Aorta (tissue), 5 donors: ENCODE measurements around the gene PDP2. TPM values are rescaled to one million over a fixed set of nuclear protein-coding genes. Genes with fewer than 3 reads are reported as not detected.
"Not testable (repeated sequence)": the region's sequence is repeated elsewhere in the genome, so short reads cannot be mapped to it uniquely, and the experiment has no call there.

Experiments used
- ATAC-seq: fragments of 200-7000 bp; cut with Tn5 transposase; one replicate; pipeline ENCODE4 v1.9.1; 2022; ENCODE audit warnings: moderate library complexity; ENCODE audit not compliant: low FRiP score
- DNase-seq, 2 donors: peaks; one replicate each; pipeline ENCODE4 v3.0.0-alpha.2; 2020
- H3K27ac ChIP-seq, 2 donors: one replicate each; pipeline ENCODE4 v1.5.1; 2013; ENCODE audit warnings: low read length in 2 of 2, mild to moderate bottlenecking in 2 of 2, moderate library complexity in 2 of 2, control low read depth in 1 of 2, inconsistent platforms in 1 of 2, low read depth in 1 of 2
- H3K27me3 ChIP-seq, 2 donors: one replicate each; pipeline ENCODE4 v1.6.1; 2013; ENCODE audit warnings: control low read depth in 1 of 2, low read length in 1 of 2, mild to moderate bottlenecking in 1 of 2, moderate library complexity in 1 of 2; ENCODE audit not compliant: insufficient read depth in 2 of 2, control insufficient read depth in 1 of 2
- H3K36me3 ChIP-seq, 2 donors: one replicate each; pipeline ENCODE4 v1.6.1; 2013; ENCODE audit warnings: control low read depth in 1 of 2, low read length in 1 of 2, mild to moderate bottlenecking in 1 of 2; ENCODE audit not compliant: insufficient read depth in 2 of 2, control insufficient read depth in 1 of 2
- H3K4me1 ChIP-seq, 2 donors: one replicate each; pipeline ENCODE4 v1.6.1; 2013; ENCODE audit warnings: low read length in 2 of 2, control low read depth in 1 of 2, mild to moderate bottlenecking in 1 of 2, moderate library complexity in 1 of 2; ENCODE audit not compliant: insufficient read depth in 2 of 2, control insufficient read depth in 1 of 2
- H3K4me3 ChIP-seq, 2 donors: one replicate each; pipeline ENCODE4 v1.5.1; 2013; ENCODE audit warnings: low read length in 2 of 2, control low read depth in 1 of 2, mild to moderate bottlenecking in 1 of 2
- H3K9me3 ChIP-seq: one replicate; pipeline ENCODE4 v1.6.1; 2013; ENCODE audit warnings: mild to moderate bottlenecking, low read length; ENCODE audit not compliant: control insufficient read depth
- WGBS, 2 donors: extraction: QIAGEN DNeasy Blood & Tissue Kit; methylation state at CpG; one replicate each; pipeline ENCODE4 v1.1.7; 2013; 5-methylcytosine and 5-hydroxymethylcytosine counted together
- intact Hi-C, 2 donors: fragments of 100-400 bp; cut with DNase I; formaldehyde crosslinking; loops; one replicate each; pipeline versions ENCODE4 v1.14.2 to v1.15.0; 2022
- polyA plus RNA-seq, 2 donors: library from polyadenylated mRNA; stranded (reverse); fragments of 200-250 nt; gene quantifications; one replicate each; pipeline ENCODE4 v1.2.3, GENCODE V29; 2013
- total RNA-seq, 2 donors: library from RNA; stranded (reverse); fragmentation: NEBNext Ultra II Directional; extraction: Animal tissue kit (Norgen Biotek cat#: 25700); gene quantifications; one replicate each; pipeline ENCODE4 v1.2.1, GENCODE V29; 2021
- donor health status: healthy with polysubstance abuse.
- donor health status: Bipolar disorder and iron deficiency.
- donor health status: DM: no; HTN: no; CAD: no.
- donor health status: DM: no; HTN: no; CAD: no.
- donor health status: DM: yes; HTN: yes; CAD: no.

Gene PDP2
- total and polyA plus RNA-seq, 4 donors, result 2.1 to 10.9 (median 5.7) TPM

DNA sequence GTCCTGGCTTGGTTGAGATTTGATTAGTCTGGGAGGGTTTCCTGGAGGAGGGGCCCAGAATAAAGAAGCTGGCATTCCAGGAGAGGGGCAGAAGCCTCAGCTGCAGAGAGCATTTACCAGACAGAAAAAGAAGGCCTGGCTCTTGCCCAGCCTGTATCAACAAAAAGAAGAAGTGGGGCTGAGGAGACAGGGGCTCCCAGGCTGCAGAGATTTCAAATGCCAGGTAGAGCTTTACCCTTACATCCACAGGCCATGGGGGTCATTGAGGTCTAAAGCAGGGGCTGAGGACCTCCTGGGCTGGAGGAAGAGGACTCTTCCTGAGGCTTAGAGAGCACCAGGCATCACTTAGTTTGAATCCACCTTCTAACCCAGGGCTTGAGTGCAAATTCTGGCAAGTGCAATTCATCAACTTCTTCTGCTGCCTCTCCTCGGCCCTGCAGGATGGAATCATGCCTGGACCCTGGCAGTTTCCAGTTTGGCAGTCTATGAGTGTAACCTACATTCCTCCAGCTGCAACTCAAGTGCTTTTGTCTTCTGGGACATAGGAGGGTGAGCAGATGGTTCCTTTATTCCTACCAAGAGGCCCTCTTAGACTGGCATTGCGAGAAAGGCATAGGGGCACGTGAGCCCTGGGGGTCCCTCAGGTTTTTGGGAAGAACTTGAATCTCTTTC lies 20.8 kb upstream of the PDP2 start:
- no peaks in the 10 kb centered on the region for H3K9me3 ChIP-seq
- DNase-seq (peak; percentile 11 to 43), ATAC-seq (no peak)
- H3K27me3 ChIP-seq, result no peaks in the 10 kb centered on the region
- H3K27ac ChIP-seq, result no peak overlapping the region
- no peaks in the 10 kb centered on the region for H3K4me1 ChIP-seq
- WGBS, 2 donors, result 67 to 68% methylated on average over 3 of the region's 3 CpGs
- intact Hi-C loops, result loop anchor here (10.0 kb wide), 2 partner anchors 125 to 455 kb away; no protein-coding TSS in a partner anchor
- H3K4me3 ChIP-seq, result no peak overlapping the region
- no peaks in the 10 kb centered on the region for H3K36me3 ChIP-seq

DNA sequence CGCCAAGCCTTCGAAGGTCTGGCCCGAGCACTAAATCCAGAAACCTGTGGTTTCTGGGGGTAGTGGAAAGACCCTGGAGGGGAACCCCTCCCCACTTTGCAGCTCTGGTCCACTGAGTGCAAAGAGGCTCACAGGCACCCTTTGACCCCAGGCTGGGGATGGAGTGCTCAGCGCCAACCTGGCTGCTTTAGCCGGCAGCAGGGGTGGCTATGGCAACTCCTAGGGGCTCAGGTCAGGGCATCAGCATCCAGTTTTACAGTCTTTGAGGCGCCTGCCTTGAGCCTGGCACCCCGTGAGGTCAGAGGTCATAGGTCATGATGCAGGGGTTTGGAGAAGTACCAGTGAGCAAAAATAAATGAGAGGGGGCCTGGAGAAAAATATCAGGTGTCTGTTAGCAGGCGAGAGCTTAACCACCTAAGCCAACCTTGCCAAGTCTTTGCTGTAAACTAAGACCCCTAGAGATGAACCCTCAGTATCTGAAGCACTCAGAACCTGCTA lies 18.2 kb upstream of the PDP2 start:
- Histone ChIP-seq H3K4me3 (no peak overlapping the region), H3K9me3 (no peaks in the 10 kb centered on the region), H3K36me3 (no peaks in the 10 kb centered on the region), H3K27me3 (no peaks in the 10 kb centered on the region), H3K4me1 (no peaks in the 10 kb centered on the region), H3K27ac (no peak overlapping the region)
- intact Hi-C loops, result loop anchor here (10.0 kb wide), 2 partner anchors 127 to 457 kb away; no protein-coding TSS in a partner anchor
- ATAC-seq (no peak), DNase-seq (peak in 1 of 2 donors; percentile 68)
- WGBS, 2 donors, result 87 to 93% methylated on average over 8 of the region's 8 CpGs

DNA sequence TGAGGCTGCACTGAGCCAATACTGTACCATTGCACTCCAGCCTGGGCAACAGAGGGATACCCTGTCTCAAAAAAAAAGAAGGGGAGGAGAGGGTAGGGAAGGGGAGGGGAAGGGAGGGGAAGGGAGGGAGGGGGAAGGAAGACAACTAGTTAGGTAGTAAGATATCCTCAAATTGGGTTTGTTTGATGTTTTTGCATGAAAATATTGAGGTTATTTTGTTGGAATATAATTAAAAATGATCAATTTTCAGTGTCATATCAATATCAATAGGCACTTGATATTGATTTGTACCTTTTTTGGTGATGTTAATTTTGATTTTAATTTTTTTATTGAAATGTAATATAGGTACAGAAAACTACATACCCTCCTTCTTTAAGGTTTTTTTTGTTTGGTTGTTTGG lies 16.6 kb upstream of the PDP2 start:
- Histone ChIP-seq H3K9me3 (no peaks in the 10 kb centered on the region), H3K36me3 (no peaks in the 10 kb centered on the region), H3K27ac (no peak overlapping the region), H3K27me3 (no peaks in the 10 kb centered on the region), H3K4me1 (no peaks in the 10 kb centered on the region), H3K4me3 (no peak overlapping the region)
- intact Hi-C loops, result loop anchor here (10.0 kb wide), 2 partner anchors 129 to 459 kb away; no protein-coding TSS in a partner anchor
- ATAC-seq, result no peak
- DNase-seq, result no peak

DNA sequence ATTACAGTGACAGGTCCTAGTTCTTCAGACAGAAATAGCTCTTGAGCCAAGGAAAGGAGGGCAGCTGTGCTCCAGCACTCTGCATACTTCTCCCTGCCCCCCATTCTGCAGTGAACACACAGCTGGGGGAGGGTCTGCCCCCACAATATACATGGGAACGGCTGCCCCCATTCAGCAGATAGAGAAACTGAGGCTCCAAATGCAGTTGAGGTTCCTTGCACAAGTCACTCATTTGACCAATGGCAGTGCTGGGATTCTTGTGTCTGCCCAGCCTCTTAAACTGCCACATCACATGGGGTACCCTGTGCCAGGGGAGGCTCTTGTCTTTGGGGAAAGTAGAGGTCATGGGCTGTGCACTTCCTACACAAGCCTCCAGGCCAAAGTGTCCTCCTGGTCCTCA lies 10.9 kb upstream of the PDP2 start:
- H3K27me3 ChIP-seq, result no peaks in the 10 kb centered on the region

DNA sequence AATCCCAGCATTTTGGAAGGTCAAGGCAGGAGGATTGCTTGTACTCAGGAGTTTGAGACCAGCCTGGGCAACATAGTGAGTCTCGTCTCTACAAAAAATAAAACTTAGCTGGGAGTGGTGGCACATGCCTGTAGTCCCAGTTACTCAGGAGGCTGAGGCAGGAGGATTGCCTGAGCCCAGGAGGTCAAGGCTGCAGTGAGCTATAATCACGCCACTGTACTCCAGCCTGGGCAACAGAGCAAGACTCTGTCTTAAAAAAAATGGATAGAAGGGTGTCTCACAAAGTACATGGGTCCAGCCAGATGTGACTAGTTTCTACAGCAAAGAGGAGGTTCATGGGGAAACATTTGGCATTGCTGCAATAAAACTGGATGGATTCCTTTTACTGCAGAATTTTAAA lies 9.0 kb upstream of the PDP2 start:
- H3K27me3 ChIP-seq, H3K27ac ChIP-seq, intact Hi-C loops, H3K4me3 ChIP-seq, H3K9me3 ChIP-seq, ATAC-seq, H3K36me3 ChIP-seq, H3K4me1 ChIP-seq: not testable (repeated sequence)
- 87 to 100% methylated on average over 2 of the region's 2 CpGs for WGBS, 2 donors
- DNase-seq, result peak in 1 of 2 donors; percentile 8

More for the DNA sequence above, 10.9 kb upstream of the PDP2 start:
- Histone ChIP-seq H3K36me3 (no peaks in the 10 kb centered on the region), H3K4me3 (no peak overlapping the region), H3K4me1 (no peaks in the 10 kb centered on the region), H3K27ac (no peak overlapping the region), H3K9me3 (no peaks in the 10 kb centered on the region)
- intact Hi-C loops, result loop anchor here (5.0 to 10.0 kb wide), 5 partner anchors 135 to 467 kb away; no protein-coding TSS in a partner anchor
- ATAC-seq (no peak), DNase-seq (no peak)
- 91 to 100% methylated on average over 1 of the region's 1 CpG for WGBS, 2 donors

DNA sequence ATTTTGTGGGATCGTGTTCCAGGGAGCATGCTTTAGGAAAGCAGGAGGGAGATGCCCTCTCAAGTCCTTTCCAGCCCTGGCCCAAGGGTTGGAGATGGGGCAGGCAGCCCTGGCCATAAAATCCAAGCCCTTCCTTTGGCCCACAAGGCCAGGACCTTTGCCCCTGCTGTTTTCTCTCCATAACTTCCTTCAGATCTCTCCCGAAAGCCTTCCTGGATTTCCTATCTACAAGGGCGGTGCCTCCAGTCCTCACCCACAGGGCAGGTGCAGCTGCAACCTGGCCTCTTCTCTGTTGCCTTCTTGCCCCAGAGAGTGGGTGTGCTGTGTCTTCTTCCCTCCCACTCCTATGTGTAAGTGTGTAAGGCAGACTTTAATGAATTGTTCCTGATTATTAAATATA lies 8.5 kb upstream of the PDP2 start:
- 82 to 92% methylated on average over 3 of the region's 3 CpGs for WGBS, 2 donors
- Histone ChIP-seq H3K4me3 (no peak overlapping the region), H3K27me3 (no peaks in the 10 kb centered on the region), H3K9me3 (no peaks in the 10 kb centered on the region), H3K4me1 (no peaks in the 10 kb centered on the region), H3K27ac (no peak overlapping the region), H3K36me3 (no peaks in the 10 kb centered on the region)
- DNase-seq (no peak), ATAC-seq (no peak)
- intact Hi-C loops, result no loop called here

DNA sequence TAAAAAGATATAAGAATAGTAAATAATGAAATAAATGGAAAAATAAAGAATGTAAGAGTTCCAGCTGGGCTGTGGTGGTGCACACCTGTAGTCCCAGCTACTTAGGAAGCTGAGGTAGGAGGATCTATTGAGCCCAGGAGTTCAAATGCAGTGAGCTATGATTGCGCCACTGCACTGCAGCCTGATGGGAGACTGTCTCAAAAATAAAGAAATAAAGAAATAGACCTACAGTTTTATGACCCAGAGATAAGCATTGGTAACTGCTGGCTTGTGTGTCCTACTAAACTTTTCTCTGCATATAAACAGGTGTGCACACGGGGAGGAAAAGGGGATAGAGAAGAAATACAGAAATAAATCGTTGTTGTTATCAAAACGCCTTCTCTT lies 7.8 kb upstream of the PDP2 start:
- WGBS, 2 donors, result 61 to 65% methylated on average over 4 of the region's 4 CpGs
- no peak for ATAC-seq
- intact Hi-C loops, result no loop called here
- Histone ChIP-seq H3K27me3 (no peaks in the 10 kb centered on the region), H3K27ac (no peak overlapping the region), H3K4me1 (no peaks in the 10 kb centered on the region), H3K9me3 (no peaks in the 10 kb centered on the region), H3K36me3 (no peaks in the 10 kb centered on the region), H3K4me3 (no peak overlapping the region)
- DNase-seq, result no peak

DNA sequence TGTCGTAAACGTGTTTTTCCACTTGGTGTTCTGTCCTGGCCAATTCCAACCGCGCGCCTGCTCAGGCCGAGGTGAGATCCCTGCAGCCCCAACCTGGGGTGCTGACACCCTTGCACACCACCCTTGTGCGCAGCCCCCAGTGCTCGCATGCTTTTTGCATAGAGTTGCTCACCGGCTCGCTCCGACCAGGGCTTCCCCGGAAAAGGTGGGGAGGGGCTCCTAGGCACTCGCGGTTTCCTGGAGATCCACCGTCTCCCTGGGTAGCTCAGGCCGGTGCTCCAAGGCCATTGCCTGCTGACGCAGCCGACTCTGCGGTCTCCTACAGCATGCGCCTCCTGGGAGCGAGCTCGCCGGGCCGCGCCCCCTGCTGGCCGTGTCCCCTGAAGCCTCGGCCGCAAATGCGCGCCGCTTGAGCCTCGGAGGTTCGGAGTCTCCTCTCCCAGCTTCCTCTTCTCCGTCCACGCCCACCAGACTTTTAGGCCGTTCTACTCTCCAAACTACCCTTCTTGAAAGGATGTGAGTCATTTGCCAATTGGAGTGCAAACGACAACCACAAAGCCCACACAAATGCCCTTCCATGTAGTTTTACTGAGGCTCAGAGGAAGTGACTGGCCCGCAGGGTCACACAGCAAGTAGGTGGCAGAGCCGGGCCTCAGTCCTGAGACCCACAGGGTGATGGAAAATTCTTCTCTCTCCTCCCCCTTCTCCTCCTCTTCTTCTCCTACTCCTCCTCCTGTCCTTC lies 7.2 kb upstream of the PDP2 start:
- intact Hi-C loops, result no loop called here
- H3K4me1 ChIP-seq, result no peaks in the 10 kb centered on the region
- H3K4me3 ChIP-seq, result no peak overlapping the region
- no peaks in the 10 kb centered on the region for H3K27me3 ChIP-seq
- DNase-seq (peak; percentile 97 to 98), ATAC-seq (peak; percentile 95)
- no peaks in the 10 kb centered on the region for H3K9me3 ChIP-seq
- no peaks in the 10 kb centered on the region for H3K36me3 ChIP-seq
- WGBS, 2 donors, result 4 to 5% methylated on average over 39 of the region's 39 CpGs
- H3K27ac ChIP-seq, result peak overlapping the region in 1 of 2 donors; percentile 46

DNA sequence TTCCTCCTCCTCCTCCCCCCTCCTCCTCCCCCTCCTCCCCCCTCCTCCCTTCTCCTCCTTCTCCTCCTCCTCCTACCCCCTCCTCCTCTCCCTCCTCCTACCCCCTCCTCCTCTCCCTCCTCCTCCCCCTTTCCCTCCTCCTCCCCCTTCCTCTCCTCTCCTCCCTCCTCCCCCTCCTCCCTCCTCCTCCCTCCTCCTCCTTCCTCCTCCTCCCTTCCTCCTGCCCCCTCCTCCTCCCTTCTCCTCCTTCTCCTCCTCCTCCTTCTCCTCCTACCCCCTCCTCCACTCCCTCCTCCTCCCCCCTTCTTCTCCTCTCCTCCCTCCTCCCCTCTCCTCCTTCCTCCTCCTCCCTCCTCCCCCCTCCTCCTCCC lies 6.6 kb upstream of the PDP2 start:
- H3K27ac ChIP-seq, result no peak overlapping the region

More for the DNA sequence above, 6.6 kb upstream of the PDP2 start:
- no peaks in the 10 kb centered on the region for H3K36me3 ChIP-seq
- H3K4me1 ChIP-seq, result no peaks in the 10 kb centered on the region
- H3K4me3 ChIP-seq, result no peak overlapping the region
- intact Hi-C loops, result no loop called here
- DNase-seq (no peak), ATAC-seq (no peak)
- H3K9me3 ChIP-seq, result no peaks in the 10 kb centered on the region
- no peaks in the 10 kb centered on the region for H3K27me3 ChIP-seq
